Breast epithelium (tissue), 4 donors: ENCODE results near the gene PTPN7. TPM values are rescaled to one million over a fixed set of nuclear protein-coding genes. Genes with fewer than 3 reads are reported as not detected.
A peak's percentile ranks its signal among the peaks of the same experiment; 100 is the strongest.

ENCODE experiments used
- DNase-seq, 2 donors: peaks; one replicate each; pipeline ENCODE4 v3.0.0-alpha.2; 2019; ENCODE audit warnings: low spot score in 2 of 2
- H3K27ac ChIP-seq, 2 donors: fragments of 200-600 bp; sonication (generic) in 1 of 2; one replicate each; pipeline ENCODE4 v1.5.1; 2016 to 2019; ENCODE audit warnings: mild to moderate bottlenecking in 1 of 2
- H3K27me3 ChIP-seq, 2 donors: fragments of 200-600 bp; sonication (generic) in 1 of 2; one replicate each; pipeline versions ENCODE4 v1.5.1 to v1.6.0; 2017 to 2019; ENCODE audit warnings: control low read depth in 1 of 2, mild to moderate bottlenecking in 1 of 2
- H3K36me3 ChIP-seq: fragments of 200-600 bp; one replicate; pipeline ENCODE4 v1.5.1; 2019
- H3K4me1 ChIP-seq, 2 donors: fragments of 200-600 bp; sonication (generic); one replicate each; pipeline ENCODE4 v1.5.1; 2016 to 2019; ENCODE audit warnings: control low read depth in 1 of 2
- H3K4me3 ChIP-seq, 3 donors: fragments of 200-600 bp; sonication (generic); 1 replicate in 2 of 3; 2 replicates in 1 of 3; pipeline ENCODE4 v1.5.1; 2016 to 2019; ENCODE audit warnings: mild to moderate bottlenecking in 3 of 3, moderate library complexity in 2 of 3
- H3K9me3 ChIP-seq, 2 donors: fragments of 200-600 bp; sonication (generic) in 1 of 2; one replicate each; pipeline ENCODE4 v1.5.1; 2016 to 2019; ENCODE audit warnings: control low read depth in 1 of 2
- CTCF ChIP-seq, 3 donors: fragments of 450-650 bp; IDR thresholded peaks; one replicate each; pipeline ENCODE4 v1.5.1; 2016 to 2017; ENCODE audit warnings: antibody characterized with exemption in 3 of 3, mild to moderate bottlenecking in 3 of 3, moderate library complexity in 3 of 3
- POLR2A ChIP-seq: fragments of 450-650 bp; IDR thresholded peaks from one replicate; pipeline ENCODE4 v1.6.1; 2016; ENCODE audit warnings: antibody characterized with exemption, mild to moderate bottlenecking, moderate library complexity
- POLR2AphosphoS5 ChIP-seq, 3 donors: sonication (generic); formaldehyde crosslinking; IDR thresholded peaks; one replicate each; pipeline ENCODE4 v1.6.1; 2017; ENCODE audit warnings: antibody characterized with exemption in 3 of 3
- intact Hi-C: fragments of 100-400 bp; cut with DNase I; formaldehyde crosslinking; loops from one replicate; pipeline ENCODE4 v1.15.1; 2023; ENCODE audit warnings: low total_unique reads
- total RNA-seq, 3 donors: library from RNA; depleted of rRNA; stranded (reverse); fragments of >200 nt; gene quantifications; one replicate each; pipeline ENCODE4 v1.1.0, GENCODE V29; 2016

The PTPN7 gene
- total RNA-seq, 3 donors from 2014 or later: 1.4 to 4.2 (median 2.9) TPM

GRCh38 chr1:202123336-202123813 is 37.0 kb downstream of the PTPN7 start:
- intact Hi-C loops: no loop called here
- Histone ChIP-seq H3K27ac (no peak overlapping the region), H3K27me3 (no peaks in the 10 kb centered on the region), H3K4me1 (no peaks in the 10 kb centered on the region), H3K36me3 (no peaks in the 10 kb centered on the region), H3K4me3 (no peak overlapping the region), H3K9me3 (no peaks in the 10 kb centered on the region)
- DNase-seq: no peak
- no peak for TF ChIP-seq POLR2AphosphoS5 (IDR thresholded peaks at IDR 0.05)

- no peaks in the 10 kb centered on the region for H3K36me3 ChIP-seq
- no peaks in the 10 kb centered on the region for H3K9me3 ChIP-seq
- no peak within 1 kb of the TSS for H3K4me3 ChIP-seq
- TF ChIP-seq POLR2A (no peak), CTCF (IDR thresholded peaks at IDR 0.05) (peak in 2 of 3 donors; percentile 32 to 37)
- DNase-seq: no peak
- H3K27ac ChIP-seq: no peak within 1 kb of the TSS
- H3K27me3 ChIP-seq: no peaks in the 10 kb centered on the region
- intact Hi-C loops: no loop called here
- H3K4me1 ChIP-seq: no peaks in the 10 kb centered on the region
These were observed 37.6 kb downstream of the PTPN7 start, which contains the start of gene GPR37L1 for GRCh38 chr1:202122639-202123335. Gene GPR37L1 (plus strand): TSS chr1:202122917. CDS start chr1:202122964, 47 bp downstream.

- H3K27ac ChIP-seq: no peak overlapping the region
- intact Hi-C loops: no loop called here
These were observed 39.4 kb downstream of the PTPN7 start for GRCh38 chr1:202121006-202121405.

DNA sequence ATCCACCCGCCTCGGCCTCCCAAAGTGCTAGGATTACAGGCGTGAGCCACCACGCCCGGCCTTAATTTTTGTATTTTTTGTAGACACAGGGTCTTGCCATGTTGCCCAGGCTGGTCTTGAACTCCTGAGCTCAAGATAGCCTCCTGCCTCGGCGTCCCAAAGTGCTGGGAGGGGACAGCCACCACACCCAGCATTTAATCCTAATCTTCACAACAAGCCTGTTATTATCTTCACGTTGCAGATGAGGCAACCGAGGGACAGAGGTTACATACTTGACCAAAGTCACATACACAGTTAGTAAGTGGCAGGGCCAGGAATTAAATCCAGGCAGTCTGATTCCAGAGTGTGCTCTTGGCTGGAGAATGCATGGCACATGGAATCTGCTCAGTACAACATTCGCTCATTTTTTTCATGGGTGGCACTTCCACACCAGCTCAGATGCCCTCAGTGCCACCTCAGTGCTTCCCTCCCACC is 42.5 kb downstream of the PTPN7 start:
- H3K4me1 ChIP-seq: peaks cover 0 to 9% of the 10 kb centered on the region in 2 donors
- intact Hi-C loops: loop anchor here (5.0 kb wide), 1 partner anchor 111 kb away; no protein-coding TSS in a partner anchor
- DNase-seq: no peak
- H3K4me3 ChIP-seq: no peak overlapping the region
- no peaks in the 10 kb centered on the region for H3K27me3 ChIP-seq
- TF ChIP-seq POLR2A (no peak), POLR2AphosphoS5 (IDR thresholded peaks at IDR 0.05) (no peak), CTCF (IDR thresholded peaks at IDR 0.05) (no peak)
- H3K9me3 ChIP-seq: no peaks in the 10 kb centered on the region
- H3K36me3 ChIP-seq: no peaks in the 10 kb centered on the region
- peak overlapping the region in 1 of 2 donors; percentile 37 for H3K27ac ChIP-seq

More at GRCh38 chr1:202121006-202121405, 39.4 kb downstream of the PTPN7 start:
- Histone ChIP-seq H3K4me3 (no peak overlapping the region), H3K4me1 (no peaks in the 10 kb centered on the region), H3K9me3 (no peaks in the 10 kb centered on the region), H3K27me3 (no peaks in the 10 kb centered on the region), H3K36me3 (no peaks in the 10 kb centered on the region)
- no peak for DNase-seq
- no peak for TF ChIP-seq POLR2A
- TF ChIP-seq POLR2AphosphoS5 (IDR thresholded peaks at IDR 0.05): no peak
- no peak for TF ChIP-seq CTCF (IDR thresholded peaks at IDR 0.05)

GRCh38 chr1:202116287-202116686 is 44.1 kb downstream of the PTPN7 start:
- Histone ChIP-seq H3K36me3 (no peaks in the 10 kb centered on the region), H3K27me3 (no peaks in the 10 kb centered on the region), H3K4me1 (peaks cover 0 to 9% of the 10 kb centered on the region in 2 donors), H3K4me3 (no peak overlapping the region), H3K27ac (no peak overlapping the region), H3K9me3 (no peaks in the 10 kb centered on the region)
- TF ChIP-seq CTCF (IDR thresholded peaks at IDR 0.05): no peak
- no peak for TF ChIP-seq POLR2A
- TF ChIP-seq POLR2AphosphoS5 (IDR thresholded peaks at IDR 0.05): no peak
- DNase-seq: no peak
- intact Hi-C loops: loop anchor here (5.0 kb wide), 1 partner anchor 109 kb away; no protein-coding TSS in a partner anchor
